Measurements from ENCODE around the gene ZNF768. TPM values are rescaled to one million over a fixed set of nuclear protein-coding genes. Genes with fewer than 3 reads are reported as not detected.
A peak's percentile ranks its signal among the peaks of the same experiment; 100 is the strongest.

ZNF768 gene
- total and polyA plus RNA-seq, 2 donors (not counting 1 experiment from before 2014, with no cell fraction given) = 24.8 to 36.5 TPM

DNA sequence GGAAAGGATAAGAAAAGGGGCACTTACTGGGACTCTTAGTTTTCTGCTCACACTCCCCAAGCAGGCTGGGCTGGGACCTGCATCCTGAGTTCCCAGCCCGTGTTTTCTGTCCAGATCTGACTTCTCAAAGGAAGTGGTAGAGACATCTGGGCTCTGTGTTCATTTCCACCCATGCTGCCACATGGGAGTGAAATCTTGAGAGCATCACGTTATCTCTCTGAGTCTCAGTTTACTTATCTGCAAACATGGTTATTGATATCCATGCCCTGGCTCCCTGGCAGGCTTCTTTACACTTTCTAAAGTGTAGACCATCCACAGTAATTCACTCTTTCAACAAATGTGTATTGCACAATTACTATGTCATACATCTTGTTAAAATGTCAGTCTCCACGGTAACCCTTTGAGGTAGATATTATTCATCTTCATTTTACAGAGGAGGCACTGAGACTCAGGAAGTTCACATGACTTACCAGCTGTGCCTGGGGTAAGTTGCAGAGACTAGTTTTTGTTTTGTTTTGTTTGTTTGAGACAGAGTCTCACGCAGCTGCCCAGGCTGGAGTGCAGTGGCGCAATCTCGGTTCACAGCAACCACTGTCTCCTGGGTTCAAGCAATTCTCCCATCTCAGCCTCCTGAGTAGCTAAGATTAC is 41.7 kb upstream of the ZNF768 start:
- Histone ChIP-seq H4K20me1 (ENCODE audit: control insufficient read depth, insufficient read depth, low read length, poor library complexity, severe bottlenecking) (no peaks in the 10 kb centered on the region), H3K27ac (ENCODE audit: low read length in 2 of 2) (peak overlapping the region; percentile 59 to 66), H3K9ac (ENCODE audit: low read length) (peak overlapping the region; percentile 28), H3K9me3 (ENCODE audit: control extremely low read depth in 1 of 3, control insufficient read depth in 2 of 3, insufficient read depth in 1 of 3, low read length in 2 of 3) (no peaks in the 10 kb centered on the region), H3K4me2 (replicated peaks; ENCODE audit: low read depth, low read length, poor library complexity, severe bottlenecking) (peak overlapping the region; percentile 59), H2AFZ (ENCODE audit: insufficient read depth, low read depth, low read length, poor library complexity, severe bottlenecking) (peak overlapping the region; percentile 58), H3K79me2 (ENCODE audit: control insufficient read depth, insufficient read depth, low read length) (peaks cover 6% of the 10 kb centered on the region), H3K4me1 (ENCODE audit: control insufficient read depth in 2 of 2, insufficient read depth in 2 of 2, low read length in 2 of 2) (peaks cover 29 to 43% of the 10 kb centered on the region in 2 donors), H3K4me3 (ENCODE audit: control extremely low read depth in 1 of 5, extremely low read depth in 1 of 5, insufficient read depth in 1 of 5, low read depth in 2 of 5, low read length in 4 of 5) (no peak overlapping the region), H3K27me3 (replicated peaks in 1 of 4; ENCODE audit: control extremely low read depth in 1 of 4, control insufficient read depth in 3 of 4, insufficient read depth in 4 of 4, low read length in 3 of 4) (no peaks in the 10 kb centered on the region), H3K36me3 (replicated peaks in 1 of 2; ENCODE audit: control extremely low read depth in 1 of 2, control insufficient read depth in 1 of 2, extremely low read depth in 1 of 2, insufficient read depth in 2 of 2, low read length in 1 of 2) (no peaks in the 10 kb centered on the region)
- DNase-seq = peak; percentile 62
- peak overlapping the region; percentile 81 for H3K4me3 Mint-ChIP-seq
- no peaks in the 10 kb centered on the region for H3K9me3 Mint-ChIP-seq (ENCODE audit: insufficient read depth)
- 6% methylated on average over 2 of the region's 6 CpGs for WGBS (ENCODE audit: insufficient coverage)
- ChIA-PET CTCF (interaction anchor here (0.7 to 1.9 kb wide), 7 partner anchors 10 to 138 kb away, joined by 3 to 8 read pairs (median 5); partner anchors contain the start of genes DCTPP1 and ZNF764), POLR2A (interaction anchor here (0.6 to 1.4 kb wide), 7 partner anchors 10 to 699 kb away, joined by 3 to 18 read pairs (median 6); partner anchors contain the start of genes ZNF764 and ZNF785)
- H3K4me1 Mint-ChIP-seq = peaks cover 35% of the 10 kb centered on the region
- no peaks in the 10 kb centered on the region for H3K27me3 Mint-ChIP-seq
- TF ChIP-seq, protein P1, sequence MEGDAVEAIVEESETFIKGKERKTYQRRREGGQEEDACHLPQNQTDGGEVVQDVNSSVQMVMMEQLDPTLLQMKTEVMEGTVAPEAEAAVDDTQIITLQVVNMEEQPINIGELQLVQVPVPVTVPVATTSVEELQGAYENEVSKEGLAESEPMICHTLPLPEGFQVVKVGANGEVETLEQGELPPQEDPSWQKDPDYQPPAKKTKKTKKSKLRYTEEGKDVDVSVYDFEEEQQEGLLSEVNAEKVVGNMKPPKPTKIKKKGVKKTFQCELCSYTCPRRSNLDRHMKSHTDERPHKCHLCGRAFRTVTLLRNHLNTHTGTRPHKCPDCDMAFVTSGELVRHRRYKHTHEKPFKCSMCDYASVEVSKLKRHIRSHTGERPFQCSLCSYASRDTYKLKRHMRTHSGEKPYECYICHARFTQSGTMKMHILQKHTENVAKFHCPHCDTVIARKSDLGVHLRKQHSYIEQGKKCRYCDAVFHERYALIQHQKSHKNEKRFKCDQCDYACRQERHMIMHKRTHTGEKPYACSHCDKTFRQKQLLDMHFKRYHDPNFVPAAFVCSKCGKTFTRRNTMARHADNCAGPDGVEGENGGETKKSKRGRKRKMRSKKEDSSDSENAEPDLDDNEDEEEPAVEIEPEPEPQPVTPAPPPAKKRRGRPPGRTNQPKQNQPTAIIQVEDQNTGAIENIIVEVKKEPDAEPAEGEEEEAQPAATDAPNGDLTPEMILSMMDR (IDR thresholded peaks at IDR 0.05) = no peak
- TF ChIP-seq EZH2 (IDR thresholded peaks at IDR 0.05; ENCODE audit: borderline replicate concordance, insufficient read depth, low read depth, low read length, poor library complexity, severe bottlenecking) = no peak
- peak overlapping the region; percentile 97 for H3K27ac Mint-ChIP-seq
- peak; percentile 8 for ATAC-seq (ENCODE audit: low read depth)
- intact Hi-C loops (cut with micrococcal nuclease) = no loop called here
